K562 (cell line): Measurements from ENCODE around the gene AJM1. TPM values are rescaled to one million over a fixed set of nuclear protein-coding genes. Genes with fewer than 3 reads are reported as not detected.
A peak's percentile ranks its signal among the peaks of the same experiment; 100 is the strongest.

ENCODE experiments used
- ARID2 ChIP-seq: fragments of 450-650 bp; IDR thresholded peaks from 2 replicates; pipeline ENCODE4 v1.6.1; 2017; ENCODE audit warnings: antibody characterized with exemption, mild to moderate bottlenecking
- CBX2 ChIP-seq: fragments of 200-600 bp; sonication (generic); IDR thresholded peaks from one replicate; pipeline ENCODE4 v1.6.1; 2012; ENCODE audit warnings: mild to moderate bottlenecking, low read length, inconsistent platforms; ENCODE audit not compliant: insufficient read depth, poor library complexity, severe bottlenecking
- DNMT1 ChIP-seq: fragments of 450-650 bp; IDR thresholded peaks from 2 replicates; pipeline ENCODE4 v1.6.1; 2016; ENCODE audit warnings: antibody characterized with exemption, mild to moderate bottlenecking
- EP400 ChIP-seq: fragments of 450-650 bp; IDR thresholded peaks from 2 replicates; pipeline ENCODE4 v1.6.1; 2017; ENCODE audit warnings: antibody characterized with exemption, mild to moderate bottlenecking, moderate library complexity
- GMEB1 ChIP-seq: fragments of 250-450 bp; sonication (Bioruptor Pico); IDR thresholded peaks from 2 replicates; pipeline ENCODE4 v1.4.0; 2020; ENCODE audit warnings: mild to moderate bottlenecking
- HNRNPH1 ChIP-seq: fragments of 200-400 bp; formaldehyde crosslinking; optimal IDR thresholded peaks from 2 replicates; pipeline ENCODE3; 2017; ENCODE audit warnings: low read depth, mild to moderate bottlenecking, low read length, moderate library complexity
- HNRNPLL ChIP-seq: fragments of 200-400 bp; formaldehyde crosslinking; IDR thresholded peaks from 2 replicates; pipeline ENCODE4 v1.6.1; 2017; ENCODE audit warnings: low read length, low read depth, mild to moderate bottlenecking; ENCODE audit not compliant: poor library complexity, severe bottlenecking
- NCOA2 ChIP-seq, 2 experiments: fragments of 450-650 bp; IDR thresholded peaks; 2 replicates each; pipeline ENCODE4 v1.6.1; 2018; ENCODE audit warnings: mild to moderate bottlenecking in 2 of 2, moderate library complexity in 1 of 2; ENCODE audit not compliant: partially characterized antibody in 2 of 2
- NFE2L1 ChIP-seq: fragments of 450-650 bp; IDR thresholded peaks from 2 replicates; pipeline ENCODE4 v1.6.1; 2016; ENCODE audit warnings: missing genetic modification characterization, low read depth, mild to moderate bottlenecking, missing compliant biosample characterization, moderate library complexity, borderline replicate concordance
- PML ChIP-seq: IDR thresholded peaks from 2 replicates; pipeline ENCODE4 v1.6.1; 2012; ENCODE audit warnings: low read length, inconsistent platforms
- POLR2G ChIP-seq: fragments of 200-400 bp; formaldehyde crosslinking; IDR thresholded peaks from 2 replicates; pipeline ENCODE4 v1.6.1; 2017; ENCODE audit warnings: low read depth, mild to moderate bottlenecking, antibody characterized with exemption, low read length, moderate library complexity
- PTTG1 ChIP-seq: fragments of 450-650 bp; IDR thresholded peaks from 2 replicates; pipeline ENCODE4 v1.6.1; 2016; ENCODE audit warnings: low read depth, mild to moderate bottlenecking, missing genetic modification characterization, missing compliant biosample characterization
- SMC3 ChIP-seq: conservative IDR thresholded peaks from 2 replicates; pipeline ENCODE4 v1.6.1; 2011; ENCODE audit warnings: low read depth, low read length, improper control_type of control experiment; ENCODE audit not compliant: insufficient read depth
- SREBF1 ChIP-seq: fragments of 150-350 bp; IDR thresholded peaks from 2 replicates; pipeline ENCODE4 v1.6.1; 2014; ENCODE audit warnings: antibody characterized with exemption, low read depth, low read length, borderline replicate concordance
- TARDBP ChIP-seq: fragments of 450-650 bp; IDR thresholded peaks from 2 replicates; pipeline ENCODE4 v1.6.1; 2016
- ZMIZ1 ChIP-seq, 2 experiments: fragments of 150-350 bp in 1 of 2; IDR thresholded peaks; 2 replicates each; pipeline ENCODE4 v1.6.1; 2012 to 2016; ENCODE audit warnings: low read depth in 2 of 2, low read length in 2 of 2, mild to moderate bottlenecking in 1 of 2, moderate library complexity in 1 of 2
- ZNF174 ChIP-seq: fragments of 250-450 bp; sonication (Bioruptor Pico); IDR thresholded peaks from 2 replicates; pipeline ENCODE4 v1.4.0; 2020; ENCODE audit warnings: mild to moderate bottlenecking
- ZNF384 ChIP-seq: IDR thresholded peaks from 2 replicates; pipeline ENCODE4 v1.6.1; 2012; ENCODE audit warnings: low read depth, low read length, improper control_type of control experiment
- ZNF436 ChIP-seq: fragments of 250-450, 450-650 bp; sonication (Bioruptor Pico); formaldehyde crosslinking; IDR thresholded peaks from 2 replicates; pipeline ENCODE4 v1.7.0; 2020; ENCODE audit warnings: mild to moderate bottlenecking
- polyA plus RNA-seq, 8 experiments: library from polyadenylated mRNA; depleted of rRNA in 4 of 8; stranded (reverse) in 5 of 8; unstranded in 3 of 8; fragments of >200 nt; fragmentation: Nextera tagmentation in 2 of 8; fragmentation: Illumina TruSeq in 1 of 8; extraction: Ambion mirVana in 2 of 8; extraction: Trizol in 1 of 8; gene quantifications; 2 replicates each; pipeline versions ENCODE4 v1.2.1 to v1.2.3, GENCODE V29; 2011 to 2014; ENCODE audit warnings: inconsistent platforms in 1 of 8, missing spikeins in 1 of 8
- total RNA-seq, 7 experiments: library from RNA; depleted of rRNA in 6 of 7; stranded (reverse); fragments of >200 nt in 6 of 7; fragmentation: Illumina TruSeq in 2 of 7; extraction: Trizol in 2 of 7; gene quantifications; 2 replicates each; pipeline versions ENCODE4 v1.2.1 to v1.2.3, GENCODE V29; 2011 to 2021; ENCODE audit warnings: low replicate concordance in 1 of 7
- TF ChIP-seq, protein P1 (sequence below), 2 experiments: fragments of 250-450 bp in 1 of 2; fragments of 450-650 bp in 1 of 2; sonication (Bioruptor Pico) in 1 of 2; IDR thresholded peaks; 2 replicates each; pipeline versions ENCODE4 v1.6.1 to v1.8.0; 2016 to 2021; ENCODE audit warnings: mild to moderate bottlenecking in 2 of 2, moderate library complexity in 2 of 2, missing compliant biosample characterization in 1 of 2, missing genetic modification characterization in 1 of 2

AJM1 gene
- total and polyA plus RNA-seq, 9 of the 15 experiments (the other 6 are each of a cell fraction or from before 2014, with no cell fraction given): 0.01 to 3.7 (median 0.65) TPM; not detected in 1

DNA sequence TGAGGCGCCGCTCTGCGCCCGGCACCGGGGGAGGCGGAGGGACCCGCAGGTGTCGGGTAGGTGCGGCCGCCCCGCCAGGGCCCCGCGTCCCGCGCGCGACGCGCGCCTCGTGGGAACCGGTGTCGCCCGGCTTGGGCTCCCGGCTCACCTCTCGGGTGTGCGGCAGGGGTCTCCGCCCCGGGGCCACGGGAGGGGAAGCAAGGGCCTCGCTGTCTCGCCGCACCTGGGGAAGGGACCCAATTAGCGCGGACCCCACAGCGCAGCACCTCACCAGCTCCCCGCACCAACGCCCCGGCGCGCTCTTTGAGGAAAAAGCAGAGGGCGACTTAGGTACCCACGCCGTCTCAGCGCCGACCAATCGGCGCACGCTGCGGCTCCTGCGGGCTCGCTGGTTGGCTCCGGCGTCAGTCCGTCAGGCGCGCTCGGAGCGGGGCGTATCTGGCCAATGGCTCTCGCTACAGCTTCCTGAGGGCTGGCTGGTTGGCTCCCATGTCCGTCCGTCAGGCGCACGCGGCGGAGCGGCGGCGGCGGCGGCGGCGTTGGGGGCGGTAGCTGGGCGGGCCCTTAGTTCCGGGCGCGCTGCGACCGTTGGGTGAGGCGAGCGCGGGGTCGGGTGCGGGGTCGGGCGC lies 43.8 kb downstream of the AJM1 start, which contains the start of gene TRAF2 (continued):
- TF ChIP-seq SMC3 (no peak), HNRNPLL (peak; percentile 77), PTTG1 (tag) (no peak), ARID2 (no peak), POLR2G (peak; percentile 96), CBX2 (no peak), ZNF174 (CRISPR knock-in tag) (no peak), SREBF1 (no peak), DNMT1 (no peak), ZMIZ1 (IDR thresholded peaks at IDR 0.05; ENCODE audit: low read depth in 2 of 2, low read length in 2 of 2) (no peak), NCOA2 (IDR thresholded peaks at IDR 0.05; ENCODE audit: partially characterized antibody in 2 of 2) (no peak), ZNF436 (CRISPR knock-in tag) (0 out of 2 replicates have a peak, but pooled peaks have one; percentile 20), GMEB1 (CRISPR knock-in tag) (peak; percentile 76), ZNF384 (no peak), NFE2L1 (tag) (no peak), TARDBP (0 out of 2 replicates have a peak, but pooled peaks have one; percentile 25), EP400 (peak; percentile 88), HNRNPH1 (no peak), PML (peak; percentile 61)
- TF ChIP-seq, protein P1, sequence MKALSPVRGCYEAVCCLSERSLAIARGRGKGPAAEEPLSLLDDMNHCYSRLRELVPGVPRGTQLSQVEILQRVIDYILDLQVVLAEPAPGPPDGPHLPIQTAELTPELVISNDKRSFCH (CRISPR knock-in tag; IDR thresholded peaks at IDR 0.05): no peak
- TF ChIP-seq, protein P1 (tag; IDR thresholded peaks at IDR 0.05): no peak
